A549 (cell line): ENCODE data around the gene DSCAM. TPM values are rescaled to one million over a fixed set of nuclear protein-coding genes. Genes with fewer than 3 reads are reported as not detected.

Experiments used
- ATAC-seq, 2 experiments: fragments of 200-7000 bp in 1 of 2; fragments of >200 bp in 1 of 2; cut with Nextera tagmentation in 1 of 2; cut with Tn5 transposase in 1 of 2; 3 replicates each; pipeline versions ENCODE4 v1.8.0 to v1.9.1; 2018 to 2020; ENCODE audit warnings: mild to moderate bottlenecking in 1 of 2, moderate library complexity in 1 of 2
- CTCF ChIA-PET: fragments of 300-600 bp; sonication (Branson Sonifier 250); formaldehyde crosslinking; extraction: SDS; loops from one replicate; lab custom pipeline; 2021; ENCODE audit warnings: antibody characterized with exemption, inconsistent platforms; lab: Yijun Ruan, JAX
- POLR2A ChIA-PET: fragments of 350-600 bp; formaldehyde crosslinking; extraction: SDS; loops from one replicate; lab custom pipeline; 2021; ENCODE audit warnings: antibody characterized with exemption, inconsistent platforms; lab: Yijun Ruan, JAX
- DNase-seq, 2 experiments: peaks; one replicate each; pipeline versions ENCODE4 v3.0.0 to v3.0.0-alpha.2; 2011 to 2016; ENCODE audit warnings: low read depth in 1 of 2, low spot score in 1 of 2
- FAIRE-seq: peaks from 2 replicates; lab custom pipeline; 2011; peaks lifted over from hg19 to GRCh38; lab: Jason Lieb, UNC
- H3K27ac ChIP-seq, 2 experiments: fragments of >200 bp; sonication (Bioruptor Twin); formaldehyde crosslinking; 3 replicates each; pipeline ENCODE4 v1.5.1; 2016 to 2017
- H3K4me1 ChIP-seq: fragments of >200 bp; sonication (Bioruptor Twin); formaldehyde crosslinking; 3 replicates; pipeline ENCODE4 v1.6.1; 2016
- H3K4me2 ChIP-seq: fragments of >200 bp; sonication (Bioruptor Twin); formaldehyde crosslinking; 3 replicates; pipeline ENCODE4 v1.6.1; 2016
- H3K4me3 ChIP-seq: fragments of >200 bp; sonication (Bioruptor Twin); formaldehyde crosslinking; 3 replicates; pipeline ENCODE4 v1.5.1; 2016
- H3K9me3 ChIP-seq: fragments of >200 bp; sonication (Bioruptor Twin); formaldehyde crosslinking; 3 replicates; pipeline ENCODE4 v1.6.1; 2016
- CHD2 ChIP-seq: fragments of 150-350 bp; IDR thresholded peaks from 2 replicates; pipeline ENCODE4 v1.6.1; 2014; ENCODE audit warnings: low read length; ENCODE audit not compliant: partially characterized antibody
- CHD4 ChIP-seq: fragments of 200-600 bp; sonication (generic); IDR thresholded peaks from 2 replicates; pipeline ENCODE4 v1.6.1; 2016; ENCODE audit warnings: antibody characterized with exemption, mild to moderate bottlenecking, borderline replicate concordance
- EHF ChIP-seq: fragments of 250-450 bp; sonication (Bioruptor Pico); IDR thresholded peaks from 2 replicates; pipeline ENCODE4 v1.5.0; 2020; ENCODE audit warnings: mild to moderate bottlenecking
- ESRRA ChIP-seq: fragments of 150-350 bp; IDR thresholded peaks from 2 replicates; pipeline ENCODE4 v1.6.1; 2014; ENCODE audit warnings: mild to moderate bottlenecking, low read length, borderline replicate concordance
- FOSB ChIP-seq: fragments of 250-450 bp; sonication (Bioruptor Pico); IDR thresholded peaks from 2 replicates; pipeline ENCODE4 v1.5.0; 2020; ENCODE audit warnings: mild to moderate bottlenecking, moderate library complexity
- HDAC2 ChIP-seq: fragments of 200-600 bp; sonication (generic); IDR thresholded peaks from 2 replicates; pipeline ENCODE4 v1.6.1; 2016
- HOXA7 ChIP-seq: fragments of 250-450 bp; sonication (Bioruptor Pico); IDR thresholded peaks from 2 replicates; pipeline ENCODE4 v1.5.0; 2020; ENCODE audit warnings: mild to moderate bottlenecking, moderate library complexity
- JUN ChIP-seq, 2 experiments: fragments of >200 bp; sonication (Bioruptor Twin); formaldehyde crosslinking; IDR thresholded peaks; 2 replicates in 1 of 2; 3 replicates in 1 of 2; pipeline ENCODE4 v1.6.1; 2016 to 2017
- KDM5A ChIP-seq: fragments of 200-600 bp; sonication (generic); IDR thresholded peaks from 2 replicates; pipeline ENCODE4 v1.6.1; 2016; ENCODE audit warnings: antibody characterized with exemption, mild to moderate bottlenecking
- NPAS2 ChIP-seq: fragments of 250-450 bp; sonication (Bioruptor Pico); IDR thresholded peaks from 2 replicates; pipeline ENCODE4 v1.8.0; 2022; ENCODE audit warnings: mild to moderate bottlenecking, moderate library complexity, borderline replicate concordance
- NR3C1 ChIP-seq: fragments of >200 bp; sonication (Bioruptor Twin); formaldehyde crosslinking; IDR thresholded peaks from 3 replicates; pipeline ENCODE4 v1.6.1; 2017
- POLR2A ChIP-seq: IDR thresholded peaks from 2 replicates; pipeline ENCODE4 v1.6.1; 2012; ENCODE audit warnings: mild to moderate bottlenecking, low read length
- POLR2AphosphoS2 ChIP-seq: conservative IDR thresholded peaks from 2 replicates; pipeline ENCODE4 v1.6.1; 2012; ENCODE audit warnings: low read length, improper control_type of control experiment, inconsistent platforms
- RAD21 ChIP-seq, 2 experiments: fragments of >200 bp in 1 of 2; sonication (Bioruptor Twin) in 1 of 2; formaldehyde crosslinking in 1 of 2; IDR thresholded peaks in 1 of 2; conservative IDR thresholded peaks in 1 of 2; 2 replicates in 1 of 2; 3 replicates in 1 of 2; pipeline ENCODE4 v1.6.1; 2012 to 2018; ENCODE audit warnings: inconsistent platforms in 1 of 2
- RCOR1 ChIP-seq: fragments of 150-350 bp; IDR thresholded peaks from 2 replicates; pipeline ENCODE4 v1.6.1; 2014; ENCODE audit warnings: antibody characterized with exemption, low read length, low read depth
- TFCP2L1 ChIP-seq: fragments of 250-450 bp; sonication (Bioruptor Pico); IDR thresholded peaks from 2 replicates; pipeline ENCODE4 v1.5.0; 2021; ENCODE audit warnings: mild to moderate bottlenecking
- ZFP36 ChIP-seq: fragments of 450-650 bp; IDR thresholded peaks from 2 replicates; pipeline ENCODE4 v1.6.1; 2014; ENCODE audit warnings: borderline replicate concordance; ENCODE audit not compliant: partially characterized antibody
- WGBS: methylation state at CpG from one replicate; pipeline ENCODE4 v1.1.6; 2017; ENCODE audit errors: missing lambda C conversion rate; 5-methylcytosine and 5-hydroxymethylcytosine counted together
- polyA plus RNA-seq, 4 experiments: library from polyadenylated mRNA; depleted of rRNA in 3 of 4; stranded (reverse); fragments of >200 nt; fragmentation: RNase III in 1 of 4; extraction: RNeasy Plus Mini Kit Qiagen cat#74134 plus additional on column Dnase treatment in 1 of 4; gene quantifications; 2 replicates in 3 of 4; 3 replicates in 1 of 4; pipeline ENCODE4 v1.2.3, GENCODE V29; 2011 to 2017
- TF ChIP-seq, protein P1 (sequence below): fragments of 200-600 bp; sonication (generic); IDR thresholded peaks from 2 replicates; pipeline ENCODE4 v1.6.1; 2016; ENCODE audit warnings: antibody characterized with exemption, mild to moderate bottlenecking, moderate library complexity
- TF ChIP-seq, protein P2 (sequence below): fragments of >200 bp; sonication (Bioruptor Twin); formaldehyde crosslinking; IDR thresholded peaks from 3 replicates; pipeline ENCODE4 v1.6.1; 2016
- TF ChIP-seq, protein P3 (sequence below): fragments of 450-650 bp; IDR thresholded peaks from 2 replicates; pipeline ENCODE4 v1.6.1; 2014; ENCODE audit warnings: antibody characterized with exemption

DSCAM gene
- polyA plus RNA-seq, 2 of the 4 experiments (the other 2 are of a cell fraction): not detected

DNA sequence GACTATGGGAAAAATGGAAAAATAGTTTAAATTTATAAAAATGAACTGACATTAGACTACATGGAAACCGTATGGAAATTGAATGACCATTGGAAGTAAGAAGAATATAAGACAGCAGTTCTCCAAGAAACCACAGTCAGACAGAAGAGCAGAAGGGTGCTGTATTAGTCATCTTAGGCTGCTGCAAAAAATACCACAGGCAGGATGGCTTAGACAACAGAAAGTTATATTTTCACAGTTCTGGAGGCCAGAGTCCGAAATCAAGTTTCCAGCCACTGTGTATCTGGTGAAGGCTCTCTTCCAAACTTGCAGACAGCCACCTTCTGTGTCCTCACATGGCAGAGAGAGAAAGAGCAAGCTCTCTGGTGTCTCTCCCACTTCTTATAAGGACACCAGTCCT lies 175.2 kb downstream of the DSCAM start:
- TF ChIP-seq JUN (IDR thresholded peaks at IDR 0.05): no peak
- no peak for TF ChIP-seq CHD2
- no peak for TF ChIP-seq RAD21 (conservative IDR thresholded peaks at IDR 0.05 in 1 of 2, IDR thresholded peaks at IDR 0.05 in 1 of 2)
- TF ChIP-seq RCOR1: no peak
- no peak for TF ChIP-seq POLR2AphosphoS2
- no peak for TF ChIP-seq TFCP2L1 (CRISPR knock-in tag)
- TF ChIP-seq HOXA7 (CRISPR knock-in tag): no peak
- TF ChIP-seq EHF (CRISPR knock-in tag): no peak
- TF ChIP-seq, protein P1, sequence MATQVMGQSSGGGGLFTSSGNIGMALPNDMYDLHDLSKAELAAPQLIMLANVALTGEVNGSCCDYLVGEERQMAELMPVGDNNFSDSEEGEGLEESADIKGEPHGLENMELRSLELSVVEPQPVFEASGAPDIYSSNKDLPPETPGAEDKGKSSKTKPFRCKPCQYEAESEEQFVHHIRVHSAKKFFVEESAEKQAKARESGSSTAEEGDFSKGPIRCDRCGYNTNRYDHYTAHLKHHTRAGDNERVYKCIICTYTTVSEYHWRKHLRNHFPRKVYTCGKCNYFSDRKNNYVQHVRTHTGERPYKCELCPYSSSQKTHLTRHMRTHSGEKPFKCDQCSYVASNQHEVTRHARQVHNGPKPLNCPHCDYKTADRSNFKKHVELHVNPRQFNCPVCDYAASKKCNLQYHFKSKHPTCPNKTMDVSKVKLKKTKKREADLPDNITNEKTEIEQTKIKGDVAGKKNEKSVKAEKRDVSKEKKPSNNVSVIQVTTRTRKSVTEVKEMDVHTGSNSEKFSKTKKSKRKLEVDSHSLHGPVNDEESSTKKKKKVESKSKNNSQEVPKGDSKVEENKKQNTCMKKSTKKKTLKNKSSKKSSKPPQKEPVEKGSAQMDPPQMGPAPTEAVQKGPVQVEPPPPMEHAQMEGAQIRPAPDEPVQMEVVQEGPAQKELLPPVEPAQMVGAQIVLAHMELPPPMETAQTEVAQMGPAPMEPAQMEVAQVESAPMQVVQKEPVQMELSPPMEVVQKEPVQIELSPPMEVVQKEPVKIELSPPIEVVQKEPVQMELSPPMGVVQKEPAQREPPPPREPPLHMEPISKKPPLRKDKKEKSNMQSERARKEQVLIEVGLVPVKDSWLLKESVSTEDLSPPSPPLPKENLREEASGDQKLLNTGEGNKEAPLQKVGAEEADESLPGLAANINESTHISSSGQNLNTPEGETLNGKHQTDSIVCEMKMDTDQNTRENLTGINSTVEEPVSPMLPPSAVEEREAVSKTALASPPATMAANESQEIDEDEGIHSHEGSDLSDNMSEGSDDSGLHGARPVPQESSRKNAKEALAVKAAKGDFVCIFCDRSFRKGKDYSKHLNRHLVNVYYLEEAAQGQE: no peak
- TF ChIP-seq NR3C1: no peak
- TF ChIP-seq, protein P2, sequence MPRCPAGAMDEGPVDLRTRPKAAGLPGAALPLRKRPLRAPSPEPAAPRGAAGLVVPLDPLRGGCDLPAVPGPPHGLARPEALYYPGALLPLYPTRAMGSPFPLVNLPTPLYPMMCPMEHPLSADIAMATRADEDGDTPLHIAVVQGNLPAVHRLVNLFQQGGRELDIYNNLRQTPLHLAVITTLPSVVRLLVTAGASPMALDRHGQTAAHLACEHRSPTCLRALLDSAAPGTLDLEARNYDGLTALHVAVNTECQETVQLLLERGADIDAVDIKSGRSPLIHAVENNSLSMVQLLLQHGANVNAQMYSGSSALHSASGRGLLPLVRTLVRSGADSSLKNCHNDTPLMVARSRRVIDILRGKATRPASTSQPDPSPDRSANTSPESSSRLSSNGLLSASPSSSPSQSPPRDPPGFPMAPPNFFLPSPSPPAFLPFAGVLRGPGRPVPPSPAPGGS: no peak
- no peak for TF ChIP-seq ESRRA
- TF ChIP-seq HDAC2: no peak
- TF ChIP-seq, all 56 proteins: peak for 0
- Histone ChIP-seq H3K4me2 (no peak overlapping the region), H3K27ac (no peak overlapping the region), H3K9me3 (no peaks in the 10 kb centered on the region), H3K4me3 (no peak overlapping the region), H3K4me1 (no peaks in the 10 kb centered on the region)
- ATAC-seq (no peak), FAIRE-seq (no peak), DNase-seq (no peak)
- ChIA-PET POLR2A (no interaction called here), CTCF (no interaction called here)
- whole genome bisulfite sequencing: 8% methylated on average over 2 of the region's 2 CpGs

DNA sequence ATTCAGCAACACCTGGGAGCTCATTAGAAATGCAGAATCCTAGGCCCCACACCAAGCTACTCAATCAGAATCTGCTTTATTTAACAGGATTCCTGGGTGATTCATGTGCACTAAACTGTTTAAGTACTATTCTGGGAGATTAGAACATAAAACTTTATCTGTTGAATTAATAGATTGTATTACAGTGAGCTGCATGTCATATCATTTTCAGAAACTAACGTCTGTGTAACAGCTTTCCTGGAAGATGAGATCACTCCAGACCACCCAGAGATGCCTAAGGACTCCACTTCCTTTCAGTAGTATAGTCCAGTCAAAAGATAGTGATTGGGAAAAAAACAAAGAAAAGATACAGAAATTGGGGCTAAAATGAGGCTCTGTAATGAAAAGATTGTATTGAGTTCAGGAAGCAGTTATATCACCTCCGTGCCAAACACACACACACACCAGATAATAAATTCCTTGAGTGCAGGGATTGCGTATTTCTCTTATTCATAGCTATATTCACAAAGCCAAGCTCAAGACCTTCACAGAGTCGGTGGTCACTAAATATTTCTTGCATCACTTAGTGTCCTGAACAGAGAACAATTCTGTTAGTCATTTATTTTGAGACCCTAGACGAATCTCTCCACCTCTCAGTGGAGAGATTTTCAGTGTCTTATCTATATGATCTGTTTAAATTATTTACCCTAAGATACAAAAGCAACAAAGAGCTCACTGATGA lies 178.2 kb downstream of the DSCAM start:
- H3K4me2 ChIP-seq: no peak overlapping the region
- no peak for FAIRE-seq
- 1% methylated on average over 5 of the region's 5 CpGs for WGBS
- H3K9me3 ChIP-seq: no peaks in the 10 kb centered on the region
- POLR2A ChIA-PET: no interaction called here
- no peak for DNase-seq
- H3K4me3 ChIP-seq: no peak overlapping the region
- ATAC-seq: no peak
- CTCF ChIA-PET: no interaction called here
- no peaks in the 10 kb centered on the region for H3K4me1 ChIP-seq
- TF ChIP-seq FOSB (CRISPR knock-in tag): no peak
- TF ChIP-seq POLR2A: no peak
- TF ChIP-seq, protein P3, sequence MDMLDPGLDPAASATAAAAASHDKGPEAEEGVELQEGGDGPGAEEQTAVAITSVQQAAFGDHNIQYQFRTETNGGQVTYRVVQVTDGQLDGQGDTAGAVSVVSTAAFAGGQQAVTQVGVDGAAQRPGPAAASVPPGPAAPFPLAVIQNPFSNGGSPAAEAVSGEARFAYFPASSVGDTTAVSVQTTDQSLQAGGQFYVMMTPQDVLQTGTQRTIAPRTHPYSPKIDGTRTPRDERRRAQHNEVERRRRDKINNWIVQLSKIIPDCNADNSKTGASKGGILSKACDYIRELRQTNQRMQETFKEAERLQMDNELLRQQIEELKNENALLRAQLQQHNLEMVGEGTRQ: no peak
- TF ChIP-seq NR3C1: no peak
- TF ChIP-seq POLR2AphosphoS2: no peak
- TF ChIP-seq ZFP36: no peak
- no peak for TF ChIP-seq RCOR1
- TF ChIP-seq KDM5A: no peak
- no peak for TF ChIP-seq NPAS2
- TF ChIP-seq CHD4: no peak
- no peak overlapping the region for H3K27ac ChIP-seq
